T-cell (primary cell): ENCODE results near the gene VWA5B2. TPM values are rescaled to one million over a fixed set of nuclear protein-coding genes. Genes with fewer than 3 reads are reported as not detected.

Experiments used
- ATAC-seq, 4 experiments: fragments of 200-7000 bp in 3 of 4; fragments of 150-1000 bp in 1 of 4; cut with Tn5 transposase; replicated peaks in 1 of 4; 1 replicate in 3 of 4; 2 replicates in 1 of 4; pipeline ENCODE4 v1.10.0; 2021; ENCODE audit warnings: moderate library complexity in 3 of 4, mild to moderate bottlenecking in 2 of 4, moderate number of reproducible peaks in 1 of 4
- CTCF ChIA-PET, 2 donors: fragments of 300-600 bp; sonication (Branson Sonifier 250); formaldehyde crosslinking; loops; one replicate each; lab custom pipeline; 2022; ENCODE audit warnings: antibody characterized with exemption in 2 of 2; lab: Charles Lee
- POLR2A ChIA-PET, 2 donors: fragments of 300-600 bp; sonication (Branson Sonifier 250); formaldehyde crosslinking; loops; one replicate each; lab custom pipeline; 2022; ENCODE audit warnings: antibody characterized with exemption in 2 of 2; lab: Charles Lee
- DNase-seq, 35 experiments: peaks; one replicate each; pipeline versions ENCODE4 v3.0.0 to v3.0.0-alpha.2; 2013 to 2023
- H3K27ac ChIP-seq: one replicate; pipeline ENCODE4 v1.5.1; 2013; ENCODE audit warnings: low read length
- H3K27me3 ChIP-seq, 2 experiments: replicated peaks in 1 of 2; 1 replicate in 1 of 2; 2 replicates in 1 of 2; pipeline versions ENCODE4 v1.6.1 to v1.7.0; 2013; ENCODE audit warnings: low read length in 1 of 2, mixed read lengths in 1 of 2; ENCODE audit not compliant: control insufficient read depth in 2 of 2, insufficient read depth in 2 of 2; ENCODE audit errors: extremely low read depth in 1 of 2
- H3K36me3 ChIP-seq, 2 donors: 1 replicate in 1 of 2; 2 replicates in 1 of 2; pipeline versions ENCODE4 v1.6.1 to v1.7.0; 2013; ENCODE audit warnings: low read length in 1 of 2; ENCODE audit not compliant: control insufficient read depth in 2 of 2, insufficient read depth in 1 of 2; ENCODE audit errors: extremely low read depth in 1 of 2
- H3K4me1 ChIP-seq, 2 experiments: 1 replicate in 1 of 2; 2 replicates in 1 of 2; pipeline versions ENCODE4 v1.6.1 to v1.7.0; 2013; ENCODE audit warnings: low read length in 2 of 2, mixed read lengths in 1 of 2; ENCODE audit not compliant: insufficient read depth in 2 of 2, control insufficient read depth in 1 of 2; ENCODE audit errors: extremely low read depth in 1 of 2
- H3K4me3 ChIP-seq, 2 donors: 1 replicate in 1 of 2; 2 replicates in 1 of 2; pipeline versions ENCODE4 v1.5.1 to v1.7.0; 2013; ENCODE audit warnings: mild to moderate bottlenecking in 2 of 2, low read length in 1 of 2, moderate library complexity in 1 of 2; ENCODE audit not compliant: control insufficient read depth in 1 of 2; ENCODE audit errors: extremely low read depth in 1 of 2
- H3K9me3 ChIP-seq: 2 replicates; pipeline ENCODE4 v1.7.0; 2013
- H3K27ac Mint-ChIP-seq, 2 donors: one replicate each; pipeline ENCODE4 v1.8.0; 2020 to 2021; ENCODE audit warnings: mild to moderate bottlenecking in 2 of 2, mixed read lengths in 2 of 2
- H3K27me3 Mint-ChIP-seq, 2 donors: one replicate each; pipeline ENCODE4 v1.8.0; 2021 to 2022; ENCODE audit warnings: mixed read lengths in 2 of 2
- H3K36me3 Mint-ChIP-seq: one replicate; pipeline ENCODE4 v1.8.0; 2021; ENCODE audit warnings: mixed read lengths
- H3K4me1 Mint-ChIP-seq, 3 donors: one replicate each; pipeline ENCODE4 v1.8.0; 2020 to 2022; ENCODE audit warnings: mixed read lengths in 3 of 3, mild to moderate bottlenecking in 1 of 3
- H3K4me3 Mint-ChIP-seq, 3 donors: one replicate each; pipeline ENCODE4 v1.8.0; 2020 to 2022; ENCODE audit warnings: mild to moderate bottlenecking in 3 of 3, mixed read lengths in 3 of 3, moderate library complexity in 3 of 3
- H3K9me3 Mint-ChIP-seq, 3 donors: one replicate each; pipeline ENCODE4 v1.8.0; 2020 to 2022; ENCODE audit warnings: mixed read lengths in 3 of 3
- WGBS: methylation state at CpG from one replicate; pipeline ENCODE4 v1.1.5; 2013; ENCODE audit warnings: missing lambda C conversion rate; ENCODE audit not compliant: insufficient coverage; 5-methylcytosine and 5-hydroxymethylcytosine counted together
- total RNA-seq, 35 experiments: library from RNA in 6 of 35; stranded (reverse) in 6 of 35; fragments of 120-200 nt in 1 of 35; gene quantifications; one replicate each; pipeline versions ENCODE4 v1.2.1 to v1.2.4 and lab custom pipeline; 2013 to 2026

The VWA5B2 gene
- total RNA-seq, 5 donors from 2014 or later (not counting 1 experiment from before 2014, with no cell fraction given): 0.10 to 0.23 (median 0.16) TPM; not detected in 2

DNA sequence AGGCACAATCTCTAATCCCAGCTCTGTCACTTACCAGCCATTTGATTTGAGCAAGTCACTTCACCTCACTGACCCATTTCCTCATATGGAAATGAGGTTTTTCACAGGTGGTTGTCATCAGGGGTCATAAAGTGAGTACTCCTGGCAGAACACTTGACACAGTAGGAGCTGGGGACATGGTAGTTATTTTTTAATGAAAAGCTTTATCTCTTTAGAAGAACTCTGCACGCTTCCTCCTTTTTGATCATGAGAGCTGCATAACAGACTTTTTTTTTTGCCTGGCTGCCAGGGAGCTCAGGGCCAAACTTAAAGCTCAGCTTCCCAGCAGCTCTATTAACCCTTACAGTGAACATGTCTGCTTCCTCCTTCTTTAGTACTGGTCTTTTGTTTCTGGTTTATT is 8.4 kb downstream of the VWA5B2 start:
- ATAC-seq: no peak
- Mint-ChIP-seq H3K4me3 (no peak overlapping the region), H3K36me3 (peaks cover 8% of the 10 kb centered on the region), H3K9me3 (no peaks in the 10 kb centered on the region), H3K4me1 (peaks cover 0 to 10% (median 0%) of the 10 kb centered on the region in 3 donors), H3K27me3 (peaks cover 0 to 2% of the 10 kb centered on the region in 2 donors), H3K27ac (no peak overlapping the region)
- H3K9me3 ChIP-seq: no peaks in the 10 kb centered on the region
- no peak for DNase-seq
- no peak overlapping the region for H3K27ac ChIP-seq
- H3K27me3 ChIP-seq: peaks cover 1 to 22% of the 10 kb centered on the region in 2 experiments
- H3K4me3 ChIP-seq: no peak overlapping the region
- H3K36me3 ChIP-seq: peaks cover 5 to 9% of the 10 kb centered on the region in 2 donors
- ChIA-PET CTCF (interaction anchor here in 1 of 2 donors (0.6 kb wide), 2 partner anchors 8 to 10 kb away, joined by 3 read pairs; no protein-coding TSS in a partner anchor), POLR2A (no interaction called here)
- no peaks in the 10 kb centered on the region for H3K4me1 ChIP-seq
- 50% methylated on average over 1 of the region's 1 CpG for WGBS

- H3K36me3 ChIP-seq: peaks cover 7 to 14% of the 10 kb centered on the region in 2 donors
- Mint-ChIP-seq H3K36me3 (peaks cover 13% of the 10 kb centered on the region), H3K27ac (no peak overlapping the region), H3K4me1 (peaks cover 0 to 10% (median 0%) of the 10 kb centered on the region in 3 donors), H3K27me3 (no peaks in the 10 kb centered on the region), H3K4me3 (no peak overlapping the region), H3K9me3 (no peaks in the 10 kb centered on the region)
- ChIA-PET POLR2A (no interaction called here), CTCF (interaction anchor here in 1 of 2 donors (0.6 kb wide), 2 partner anchors 8 to 11 kb away, joined by 3 read pairs; no protein-coding TSS in a partner anchor)
- peaks cover 0 to 18% of the 10 kb centered on the region in 2 experiments for H3K27me3 ChIP-seq
- H3K4me1 ChIP-seq: no peaks in the 10 kb centered on the region
- H3K4me3 ChIP-seq: no peak overlapping the region
- ATAC-seq (no peak), DNase-seq (no peak)
- H3K27ac ChIP-seq: no peak overlapping the region
- H3K9me3 ChIP-seq: no peaks in the 10 kb centered on the region
- WGBS: 80% methylated on average over 10 of the region's 13 CpGs
Measured at GRCh38 chr3:184238246-184238818, 8.9 kb downstream of the VWA5B2 start.

GRCh38 chr3:184239221-184239620 is 9.8 kb downstream of the VWA5B2 start:
- H3K27ac Mint-ChIP-seq: no peak overlapping the region
- H3K36me3 Mint-ChIP-seq: peaks cover 14% of the 10 kb centered on the region
- H3K27me3 Mint-ChIP-seq: no peaks in the 10 kb centered on the region
- Histone ChIP-seq H3K4me1 (no peaks in the 10 kb centered on the region), H3K4me3 (no peak overlapping the region), H3K9me3 (no peaks in the 10 kb centered on the region), H3K36me3 (peaks cover 11 to 23% of the 10 kb centered on the region in 2 donors), H3K27me3 (peaks cover 0 to 9% of the 10 kb centered on the region in 2 experiments), H3K27ac (no peak overlapping the region)
- 89% methylated on average over 8 of the region's 8 CpGs for WGBS
- CTCF ChIA-PET: interaction anchor here in 1 of 2 donors (2.1 kb wide), 1 partner anchor 12 kb away, joined by 8 read pairs; no protein-coding TSS in a partner anchor
- no peak for ATAC-seq
- POLR2A ChIA-PET: no interaction called here
- H3K4me1 Mint-ChIP-seq: peaks cover 0 to 10% (median 0%) of the 10 kb centered on the region in 3 donors
- no peak for DNase-seq
- H3K4me3 Mint-ChIP-seq: no peak overlapping the region
- no peaks in the 10 kb centered on the region for H3K9me3 Mint-ChIP-seq

DNA sequence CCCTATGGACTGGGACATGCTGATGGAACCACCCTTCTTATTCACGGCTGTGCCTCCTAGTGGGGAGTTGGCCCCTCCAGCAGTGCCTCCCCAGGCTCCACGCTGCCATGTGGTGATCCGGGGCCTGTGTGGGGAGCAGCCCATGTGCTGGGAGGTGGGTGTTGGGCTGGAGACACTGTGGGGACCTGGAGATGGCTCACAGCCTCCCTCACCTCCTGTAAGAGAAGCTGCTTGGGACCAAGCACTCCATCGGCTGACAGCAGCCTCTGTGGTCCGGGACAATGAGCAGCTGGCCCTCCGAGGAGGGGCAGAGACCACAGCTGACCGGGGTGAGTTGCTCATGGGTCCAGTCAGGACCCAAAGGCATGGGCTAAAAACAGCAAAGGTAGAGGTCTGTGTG is 10.3 kb downstream of the VWA5B2 start:
- peaks cover 0 to 7% of the 10 kb centered on the region in 2 experiments for H3K27me3 ChIP-seq
- no peak for ATAC-seq
- Mint-ChIP-seq H3K9me3 (no peaks in the 10 kb centered on the region), H3K36me3 (peaks cover 18% of the 10 kb centered on the region), H3K4me3 (no peak overlapping the region), H3K27ac (no peak overlapping the region), H3K4me1 (peaks cover 0 to 10% (median 0%) of the 10 kb centered on the region in 3 donors), H3K27me3 (no peaks in the 10 kb centered on the region)
- DNase-seq: no peak
- H3K27ac ChIP-seq: no peak overlapping the region
- H3K36me3 ChIP-seq: peaks cover 11 to 28% of the 10 kb centered on the region in 2 donors
- H3K9me3 ChIP-seq: no peaks in the 10 kb centered on the region
- CTCF ChIA-PET: interaction anchor here in 1 of 2 donors (2.1 kb wide), 1 partner anchor 13 kb away, joined by 8 read pairs; no protein-coding TSS in a partner anchor
- no peak overlapping the region for H3K4me3 ChIP-seq
- POLR2A ChIA-PET: no interaction called here
- no peaks in the 10 kb centered on the region for H3K4me1 ChIP-seq
- 81% methylated on average over 4 of the region's 7 CpGs for WGBS

DNA sequence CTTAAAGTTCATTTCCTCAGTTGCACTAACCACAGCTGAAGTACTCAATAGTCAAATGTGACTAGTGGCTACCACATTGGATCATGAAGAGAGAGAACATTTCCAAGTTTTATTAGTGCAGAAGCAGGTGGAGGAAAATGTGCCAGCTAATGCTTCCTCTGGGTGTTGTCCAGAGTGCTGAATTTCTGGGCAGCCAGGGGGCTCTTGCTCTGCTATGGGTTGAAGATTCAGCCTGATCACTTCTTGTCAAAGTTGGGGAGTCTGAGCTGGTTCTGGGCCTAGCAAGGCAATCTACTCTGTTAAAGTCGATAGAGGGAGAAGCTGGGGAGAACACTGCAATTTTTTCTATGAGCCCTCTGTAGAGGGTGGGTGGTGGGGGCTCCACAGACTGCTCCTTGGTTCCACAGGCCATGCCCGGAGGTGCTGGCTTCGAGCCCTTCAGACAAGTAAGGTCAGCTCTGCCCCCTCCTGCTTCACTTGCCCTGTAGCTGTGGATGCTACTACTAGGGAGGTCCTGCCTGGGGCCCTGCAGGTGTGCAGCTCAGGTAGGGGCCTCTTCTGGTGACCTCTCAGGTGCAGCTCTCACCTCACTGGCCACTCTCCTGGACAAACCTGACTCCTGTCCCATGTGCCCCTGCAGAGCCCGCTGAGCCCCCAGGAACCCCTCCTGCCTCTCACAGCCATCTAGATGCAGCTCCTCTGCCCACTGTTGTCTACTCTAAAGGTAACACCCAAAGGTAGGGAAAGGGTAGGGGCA is 11.2 kb downstream of the VWA5B2 start:
- H3K4me3 Mint-ChIP-seq: no peak overlapping the region
- no peaks in the 10 kb centered on the region for H3K9me3 Mint-ChIP-seq
- CTCF ChIA-PET: interaction anchor here in 1 of 2 donors (2.1 kb wide), 1 partner anchor 14 kb away, joined by 8 read pairs; no protein-coding TSS in a partner anchor
- Histone ChIP-seq H3K36me3 (peaks cover 11 to 36% of the 10 kb centered on the region in 2 donors), H3K27me3 (peaks cover 0 to 7% of the 10 kb centered on the region in 2 experiments), H3K4me3 (no peak overlapping the region), H3K27ac (no peak overlapping the region), H3K9me3 (no peaks in the 10 kb centered on the region), H3K4me1 (no peaks in the 10 kb centered on the region)
- no peaks in the 10 kb centered on the region for H3K27me3 Mint-ChIP-seq
- WGBS: 57% methylated on average over 1 of the region's 4 CpGs
- POLR2A ChIA-PET: no interaction called here
- peaks cover 24% of the 10 kb centered on the region for H3K36me3 Mint-ChIP-seq
- peak in 2 of 4 experiments; percentile 24 to 35 for ATAC-seq
- DNase-seq: peak in 2 of 35 experiments; percentile 6 to 22
- H3K4me1 Mint-ChIP-seq: peaks cover 0 to 15% (median 0%) of the 10 kb centered on the region in 3 donors
- no peak overlapping the region for H3K27ac Mint-ChIP-seq

- ATAC-seq (no peak), DNase-seq (no peak)
- no peak overlapping the region for H3K4me3 Mint-ChIP-seq
- no peaks in the 10 kb centered on the region for H3K9me3 Mint-ChIP-seq
- peaks cover 11 to 41% of the 10 kb centered on the region in 2 donors for H3K36me3 ChIP-seq
- H3K4me1 Mint-ChIP-seq: peaks cover 0 to 19% (median 2%) of the 10 kb centered on the region in 3 donors
- H3K9me3 ChIP-seq: no peaks in the 10 kb centered on the region
- H3K4me3 ChIP-seq: no peak overlapping the region
- 82% methylated on average over 17 of the region's 17 CpGs for WGBS
- peaks cover 29% of the 10 kb centered on the region for H3K36me3 Mint-ChIP-seq
- H3K4me1 ChIP-seq: no peaks in the 10 kb centered on the region
- ChIA-PET CTCF (interaction anchor here in 1 of 2 donors (2.1 kb wide), 1 partner anchor 14 kb away, joined by 8 read pairs; no protein-coding TSS in a partner anchor), POLR2A (no interaction called here)
- H3K27ac Mint-ChIP-seq: no peak overlapping the region
- peaks cover 0 to 7% of the 10 kb centered on the region in 2 experiments for H3K27me3 ChIP-seq
- H3K27me3 Mint-ChIP-seq: no peaks in the 10 kb centered on the region
- no peak overlapping the region for H3K27ac ChIP-seq
Measured at GRCh38 chr3:184241141-184241446, 11.7 kb downstream of the VWA5B2 start.
